ENCODE measurements around the gene ACTL6B. TPM values are rescaled to one million over a fixed set of nuclear protein-coding genes. Genes with fewer than 3 reads are reported as not detected.
A peak's percentile ranks its signal among the peaks of the same experiment; 100 is the strongest.

The ACTL6B gene
- total RNA-seq, 2 experiments from 2014 or later = not detected

- POLR2A ChIA-PET = interaction anchor here (0.6 to 2.0 kb wide), 4 partner anchors 19 to 74 kb away, joined by 3 to 5 read pairs (median 4); partner anchors contain the start of genes FBXO24 and LRCH4
- H2AFZ ChIP-seq (ENCODE audit: low read length) = peak overlapping the region; percentile 94
Observed at GRCh38 chr7:100604976-100605911, 51.0 kb downstream of the ACTL6B start.

DNA sequence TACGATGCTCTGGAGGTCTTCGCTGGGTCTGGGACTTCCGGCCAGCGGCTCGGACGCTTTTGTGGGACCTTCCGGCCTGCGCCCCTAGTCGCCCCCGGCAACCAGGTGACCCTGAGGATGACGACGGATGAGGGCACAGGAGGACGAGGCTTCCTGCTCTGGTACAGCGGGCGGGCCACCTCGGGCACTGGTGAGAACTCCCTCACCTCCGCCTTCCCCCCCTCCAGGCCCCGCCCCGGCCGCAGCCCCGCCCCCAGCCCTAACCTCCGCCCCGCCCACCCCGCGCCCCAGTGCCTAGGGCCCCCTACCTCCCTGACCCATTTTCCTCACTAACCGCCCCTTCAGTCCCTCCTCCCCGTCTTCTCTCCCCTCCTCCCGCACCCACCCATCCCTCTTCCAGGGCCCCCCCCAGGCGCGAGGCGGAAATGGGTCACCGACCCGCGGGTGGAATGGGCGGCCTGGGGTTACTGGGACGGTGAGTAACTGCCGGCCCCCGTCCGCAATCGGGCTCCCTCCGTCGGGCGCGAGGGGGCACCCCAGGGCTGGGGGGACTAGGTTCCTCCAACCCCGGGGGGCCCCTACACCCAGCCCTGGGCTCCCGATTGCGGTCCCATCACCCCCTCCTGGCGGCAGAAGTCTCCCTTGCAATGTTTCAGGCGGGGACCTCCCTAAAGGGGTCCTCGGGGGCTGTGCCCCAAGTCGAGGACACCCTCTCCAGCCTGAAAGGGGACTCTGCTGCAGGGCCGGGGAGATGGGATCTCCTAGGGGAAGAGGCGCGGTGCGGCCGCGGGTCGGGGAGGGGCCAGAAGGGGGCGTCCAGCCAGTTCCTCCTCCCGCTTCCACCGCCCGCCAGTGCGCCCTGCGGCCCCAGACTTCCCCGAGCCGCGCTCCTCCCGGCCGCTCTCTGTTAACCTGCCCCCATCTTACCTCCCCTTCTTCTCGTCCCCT is 51.9 kb downstream of the ACTL6B start:
- ChIA-PET POLR2A (interaction anchor here (0.7 to 2.0 kb wide), 2 partner anchors 21 to 88 kb away, joined by 5 to 7 read pairs; no protein-coding TSS in a partner anchor), CTCF (ENCODE audit: unreplicated experiment) (interaction anchor here (1.4 kb wide), 1 partner anchor 18 kb away, joined by 4 read pairs; the partner anchor contains the start of gene FBXO24)
- Histone ChIP-seq H3K4me1 (ENCODE audit: insufficient read depth, low read length, poor library complexity, severe bottlenecking) (peaks cover 13% of the 10 kb centered on the region), H3K4me2 (ENCODE audit: low read length) (peak overlapping the region; percentile 79), H3K4me3 (ENCODE audit: low read depth, low read length, poor library complexity, severe bottlenecking) (peak overlapping the region; percentile 76), H3K36me3 (ENCODE audit: insufficient read depth, low read length) (no peaks in the 10 kb centered on the region), H3K79me2 (ENCODE audit: insufficient read depth, low read depth, low read length) (no peaks in the 10 kb centered on the region), H3K9me3 (ENCODE audit: low read length) (no peaks in the 10 kb centered on the region), H2AFZ (ENCODE audit: low read length) (peak overlapping the region; percentile 94), H3K27ac (ENCODE audit: low read depth, low read length, poor library complexity, severe bottlenecking) (peak overlapping the region; percentile 39), H4K20me1 (ENCODE audit: insufficient read depth, low read length) (no peaks in the 10 kb centered on the region), H3K9me2 (ENCODE audit: insufficient read depth, low read length) (no peaks in the 10 kb centered on the region)
- intact Hi-C loops (cut with micrococcal nuclease; ENCODE audit: unreplicated experiment) = loop anchor here (1.0 kb wide), 2 partner anchors 70 to 87 kb away; no protein-coding TSS in a partner anchor
- peak; percentile 85 for DNase-seq (ENCODE audit: low spot score)
- TF ChIP-seq EZH2phosphoT487 (IDR thresholded peaks at IDR 0.05; ENCODE audit: borderline replicate concordance, low read depth, low read length) = no peak
- TF ChIP-seq, protein P1, sequence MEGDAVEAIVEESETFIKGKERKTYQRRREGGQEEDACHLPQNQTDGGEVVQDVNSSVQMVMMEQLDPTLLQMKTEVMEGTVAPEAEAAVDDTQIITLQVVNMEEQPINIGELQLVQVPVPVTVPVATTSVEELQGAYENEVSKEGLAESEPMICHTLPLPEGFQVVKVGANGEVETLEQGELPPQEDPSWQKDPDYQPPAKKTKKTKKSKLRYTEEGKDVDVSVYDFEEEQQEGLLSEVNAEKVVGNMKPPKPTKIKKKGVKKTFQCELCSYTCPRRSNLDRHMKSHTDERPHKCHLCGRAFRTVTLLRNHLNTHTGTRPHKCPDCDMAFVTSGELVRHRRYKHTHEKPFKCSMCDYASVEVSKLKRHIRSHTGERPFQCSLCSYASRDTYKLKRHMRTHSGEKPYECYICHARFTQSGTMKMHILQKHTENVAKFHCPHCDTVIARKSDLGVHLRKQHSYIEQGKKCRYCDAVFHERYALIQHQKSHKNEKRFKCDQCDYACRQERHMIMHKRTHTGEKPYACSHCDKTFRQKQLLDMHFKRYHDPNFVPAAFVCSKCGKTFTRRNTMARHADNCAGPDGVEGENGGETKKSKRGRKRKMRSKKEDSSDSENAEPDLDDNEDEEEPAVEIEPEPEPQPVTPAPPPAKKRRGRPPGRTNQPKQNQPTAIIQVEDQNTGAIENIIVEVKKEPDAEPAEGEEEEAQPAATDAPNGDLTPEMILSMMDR (conservative IDR thresholded peaks at IDR 0.05; ENCODE audit: low read length) = peak; percentile 81
- no TSS peak for BruUV-seq (replicated peaks)

More at GRCh38 chr7:100604976-100605911, 51.0 kb downstream of the ACTL6B start:
- Histone ChIP-seq H3K36me3 (ENCODE audit: insufficient read depth, low read length) (no peaks in the 10 kb centered on the region), H3K79me2 (ENCODE audit: insufficient read depth, low read depth, low read length) (no peaks in the 10 kb centered on the region), H3K9me2 (ENCODE audit: insufficient read depth, low read length) (no peaks in the 10 kb centered on the region), H3K9me3 (ENCODE audit: low read length) (no peaks in the 10 kb centered on the region), H3K27ac (ENCODE audit: low read depth, low read length, poor library complexity, severe bottlenecking) (peak overlapping the region; percentile 39), H3K4me1 (ENCODE audit: insufficient read depth, low read length, poor library complexity, severe bottlenecking) (peaks cover 13% of the 10 kb centered on the region), H3K4me2 (ENCODE audit: low read length) (peak overlapping the region; percentile 79), H4K20me1 (ENCODE audit: insufficient read depth, low read length) (no peaks in the 10 kb centered on the region), H3K4me3 (ENCODE audit: low read depth, low read length, poor library complexity, severe bottlenecking) (peak overlapping the region; percentile 76)
- CTCF ChIA-PET (ENCODE audit: unreplicated experiment) = no interaction called here
- intact Hi-C loops (cut with micrococcal nuclease; ENCODE audit: unreplicated experiment) = loop anchor here (1.0 kb wide), 2 partner anchors 69 to 86 kb away; no protein-coding TSS in a partner anchor
- no TSS peak for BruUV-seq (replicated peaks)
- DNase-seq (ENCODE audit: low spot score) = no peak
- TF ChIP-seq EZH2phosphoT487 (IDR thresholded peaks at IDR 0.05; ENCODE audit: borderline replicate concordance, low read depth, low read length) = no peak
- TF ChIP-seq, protein P1 (conservative IDR thresholded peaks at IDR 0.05; ENCODE audit: low read length) = no peak
